Omental fat pad (tissue), 4 donors: ENCODE data around the gene CCDC51. TPM values are rescaled to one million over a fixed set of nuclear protein-coding genes. Genes with fewer than 3 reads are reported as not detected.

Experiments used
- ATAC-seq: fragments of 150-250 bp; one replicate; pipeline ENCODE4 v1.9.1; 2016; ENCODE audit warnings: mild to moderate bottlenecking, moderate library complexity; ENCODE audit not compliant: low FRiP score
- DNase-seq: peaks from one replicate; pipeline ENCODE4 v3.0.0-alpha.2; 2019; ENCODE audit warnings: low spot score
- CTCF ChIP-seq, 3 donors: fragments of 450-650 bp; IDR thresholded peaks; one replicate each; pipeline ENCODE4 v1.5.1; 2016 to 2017; ENCODE audit warnings: antibody characterized with exemption in 3 of 3, mild to moderate bottlenecking in 3 of 3, moderate library complexity in 2 of 3
- total RNA-seq, 4 donors: library from RNA; depleted of rRNA; stranded (reverse); fragments of >200 nt; gene quantifications; one replicate each; pipeline ENCODE4 v1.1.0, GENCODE V29; 2016

The CCDC51 gene
- total RNA-seq, 4 donors from 2014 or later: 11.6 to 15.1 (median 13.6) TPM

GRCh38 chr3:48433472-48434118 lies 6.3 kb downstream of the CCDC51 start:
- DNase-seq (no peak), ATAC-seq (peak; percentile 50)

GRCh38 chr3:48432411-48433371 lies 7.2 kb downstream of the CCDC51 start:
- ATAC-seq (no peak), DNase-seq (no peak)
- TF ChIP-seq CTCF (IDR thresholded peaks at IDR 0.05): no peak

More at GRCh38 chr3:48433472-48434118, 6.3 kb downstream of the CCDC51 start:
- no peak for TF ChIP-seq CTCF (IDR thresholded peaks at IDR 0.05)

GRCh38 chr3:48431224-48432029 lies 8.5 kb downstream of the CCDC51 start:
- ATAC-seq (no peak), DNase-seq (no peak)
- TF ChIP-seq CTCF (IDR thresholded peaks at IDR 0.05): no peak

- DNase-seq: no peak
- no peak for ATAC-seq
Measured at GRCh38 chr3:48430708-48431101, 9.2 kb downstream of the CCDC51 start.

GRCh38 chr3:48429960-48430707 lies 9.8 kb downstream of the CCDC51 start, which contains the start of gene PLXNB1:
Gene PLXNB1, minus strand, starts transcription at chr3:48430086. Its CDS starts 5,475 bp downstream, at chr3:48424611.
- DNase-seq (peak; percentile 73), ATAC-seq (peak; percentile 62)
- no peak for TF ChIP-seq CTCF (IDR thresholded peaks at IDR 0.05)

More at GRCh38 chr3:48430708-48431101, 9.2 kb downstream of the CCDC51 start:
- TF ChIP-seq CTCF (IDR thresholded peaks at IDR 0.05): no peak
